Activated CD8-positive, alpha-beta memory T cell treated with anti-CD3 and anti-CD28 coated beads, Interleukin-2, amount 50 U/mL, for 1 hour (primary cell): ENCODE measurements around the gene GATAD2B.

Source experiments
- DNase-seq: peaks from one replicate; pipeline ENCODE4 v3.0.0-alpha.2; 2020; ENCODE audit errors: extremely low read depth

Gene GATAD2B

GRCh38 chr1:153760440-153760839 lies 162.3 kb downstream of the GATAD2B start:
- no peak for DNase-seq
